GM18511 (cell line): ENCODE results near the gene RIMBP2.

Experiments used
- ATAC-seq: cut with Tn5 transposase; IDR thresholded peaks from one replicate; pipeline ENCODE4 v1.9.1; 2021; ENCODE audit warnings: mild to moderate bottlenecking, moderate library complexity; ENCODE audit not compliant: unreplicated experiment

RIMBP2 gene

DNA sequence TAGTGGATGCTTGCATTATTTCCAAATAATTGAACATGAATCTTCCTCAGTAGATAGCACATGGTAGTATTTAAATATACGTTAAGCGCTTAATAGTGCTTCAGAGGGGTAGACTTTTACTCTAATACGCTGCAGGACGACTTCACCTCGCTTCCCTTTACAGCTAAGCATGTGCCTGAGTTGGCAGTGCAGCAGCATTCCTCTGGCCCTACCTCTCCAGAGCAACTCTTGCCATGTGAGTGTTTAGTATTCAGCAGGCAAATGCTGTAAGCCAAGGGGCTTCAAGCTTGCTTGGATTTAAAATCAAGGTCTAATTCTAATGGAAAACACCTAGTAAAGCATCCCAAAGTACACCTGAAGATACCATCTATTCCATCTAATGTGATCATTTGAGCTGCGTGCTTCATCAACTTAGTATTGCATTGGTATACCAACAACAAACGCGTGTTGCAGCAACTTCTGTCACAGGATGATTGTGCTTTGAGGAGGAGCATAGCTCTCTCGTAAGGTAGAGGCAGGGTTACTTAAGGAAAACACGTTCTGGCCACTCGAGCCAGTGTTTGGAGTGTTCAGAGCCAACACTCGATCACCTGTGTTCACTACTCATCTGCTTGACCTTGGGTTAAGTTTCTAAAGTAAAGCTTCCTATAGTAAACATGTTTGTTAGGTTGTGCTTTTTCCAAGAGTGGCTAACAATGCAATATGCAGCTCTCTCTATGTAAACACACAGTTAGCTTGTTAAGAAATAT lies 317.8 kb downstream of the RIMBP2 start:
- no peak for ATAC-seq

DNA sequence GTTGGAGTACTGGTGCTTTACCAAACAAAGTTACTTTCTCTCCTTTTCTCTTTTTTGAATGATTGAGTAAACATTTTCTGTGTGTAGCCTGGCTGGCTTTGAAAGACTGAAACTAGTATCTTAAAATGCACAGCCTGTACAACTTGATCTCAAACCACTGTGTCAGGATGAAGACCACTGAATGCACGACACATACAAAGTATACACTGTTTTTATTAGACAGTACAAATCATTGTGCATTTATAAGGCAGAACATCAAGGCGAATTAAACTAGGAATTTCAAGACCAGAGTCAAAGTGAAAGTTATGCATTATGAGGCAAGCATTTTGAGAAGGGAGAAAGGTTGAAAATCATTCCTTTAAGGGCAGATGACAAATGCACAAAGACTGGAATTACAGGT lies 319.4 kb downstream of the RIMBP2 start:
- ATAC-seq, result no peak

DNA sequence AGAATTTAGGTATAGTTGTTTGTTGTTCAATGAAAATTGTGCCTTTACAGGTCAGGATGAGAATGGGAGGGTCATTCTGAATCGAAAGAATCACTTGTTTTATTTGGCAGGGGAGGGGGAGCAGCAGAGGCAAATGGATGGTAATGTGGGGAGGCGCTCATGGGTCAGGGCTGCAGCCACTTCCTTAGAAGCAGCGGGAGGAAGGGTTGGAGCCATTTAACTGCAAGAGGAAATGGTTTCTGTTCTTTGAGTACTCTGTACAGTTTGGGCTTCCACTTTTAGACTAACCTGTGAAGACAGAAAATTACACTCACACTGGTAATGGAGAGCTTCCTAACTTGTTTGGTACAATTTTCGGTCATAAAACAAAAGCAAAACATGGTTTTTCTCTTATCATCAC lies 321.2 kb downstream of the RIMBP2 start:
- ATAC-seq, result no peak

DNA sequence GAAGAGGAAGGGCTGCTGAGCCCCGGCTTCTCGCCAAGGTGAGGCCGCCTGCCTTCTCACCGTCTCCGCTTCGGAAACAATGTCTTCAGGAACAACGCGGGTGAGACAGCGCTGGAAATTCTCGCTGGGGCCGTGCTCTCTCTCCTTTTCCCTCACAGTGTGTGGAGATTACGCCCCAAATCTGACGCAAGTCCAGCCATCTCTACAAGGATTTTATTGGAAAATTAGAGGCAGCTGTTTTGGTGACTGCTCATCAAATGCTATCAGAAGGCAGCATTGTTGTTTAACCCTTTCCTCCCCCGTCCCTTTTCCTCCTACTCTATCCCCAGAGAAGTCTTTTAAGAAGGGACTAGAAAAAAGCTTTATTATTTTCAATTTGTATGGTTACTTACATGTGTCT lies 324.9 kb downstream of the RIMBP2 start:
- no peak for ATAC-seq

DNA sequence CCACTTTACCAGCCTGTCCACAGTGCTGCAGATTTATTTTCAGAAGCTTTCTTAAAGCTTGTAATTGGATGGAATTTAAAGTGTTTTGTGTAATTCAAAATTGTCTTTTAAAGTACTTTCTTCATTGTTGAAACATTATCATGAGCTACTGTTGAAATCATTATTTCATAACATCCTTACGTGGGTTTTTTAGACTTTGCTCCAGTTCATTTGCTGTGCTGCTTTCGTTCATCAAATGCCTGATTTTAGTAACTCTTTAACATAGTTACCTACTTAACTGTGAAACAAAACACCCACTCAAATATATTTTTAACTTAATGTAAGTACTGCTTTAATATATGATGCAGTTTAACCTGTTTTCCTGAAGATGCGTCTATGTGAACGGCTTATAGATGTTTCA lies 330.9 kb downstream of the RIMBP2 start:
- ATAC-seq, result no peak

DNA sequence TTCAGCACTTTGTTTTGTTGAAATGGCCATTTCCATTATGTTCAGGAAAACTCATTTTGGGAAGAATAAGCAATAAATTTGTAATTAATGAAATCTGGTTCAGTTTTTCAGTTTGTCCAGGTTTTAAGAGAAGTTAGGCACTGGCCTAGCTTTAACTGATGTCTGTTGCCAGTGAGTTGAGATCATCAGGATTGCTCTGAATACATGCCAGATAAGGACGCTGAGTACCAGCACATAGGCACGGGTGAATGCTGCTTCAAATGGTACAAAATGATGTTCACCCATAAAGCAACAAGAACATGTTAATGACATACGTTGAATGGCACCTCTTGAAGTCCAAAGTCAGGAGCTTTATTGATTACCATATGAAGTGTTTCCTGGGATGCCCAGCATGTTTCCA lies 331.9 kb downstream of the RIMBP2 start:
- ATAC-seq, result no peak

DNA sequence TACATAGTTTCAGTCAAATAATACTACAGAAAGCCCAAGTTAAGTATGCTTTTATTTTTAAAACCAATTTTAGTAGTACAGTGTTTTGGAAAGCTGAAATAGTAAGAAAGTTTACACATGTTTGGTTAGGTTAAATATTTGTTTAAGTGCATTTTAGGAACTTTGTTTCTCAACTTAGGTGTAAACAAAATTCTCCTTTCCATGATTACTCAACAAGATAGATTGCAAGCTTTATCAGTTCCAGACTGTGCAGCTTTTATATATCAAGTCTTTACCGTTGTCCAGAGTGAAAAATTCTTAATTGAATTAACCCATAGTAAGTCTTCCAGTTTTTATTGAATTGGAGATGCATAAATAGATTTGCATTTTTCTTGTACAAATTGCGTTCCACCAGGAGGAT lies 333.3 kb downstream of the RIMBP2 start:
- no peak for ATAC-seq

DNA sequence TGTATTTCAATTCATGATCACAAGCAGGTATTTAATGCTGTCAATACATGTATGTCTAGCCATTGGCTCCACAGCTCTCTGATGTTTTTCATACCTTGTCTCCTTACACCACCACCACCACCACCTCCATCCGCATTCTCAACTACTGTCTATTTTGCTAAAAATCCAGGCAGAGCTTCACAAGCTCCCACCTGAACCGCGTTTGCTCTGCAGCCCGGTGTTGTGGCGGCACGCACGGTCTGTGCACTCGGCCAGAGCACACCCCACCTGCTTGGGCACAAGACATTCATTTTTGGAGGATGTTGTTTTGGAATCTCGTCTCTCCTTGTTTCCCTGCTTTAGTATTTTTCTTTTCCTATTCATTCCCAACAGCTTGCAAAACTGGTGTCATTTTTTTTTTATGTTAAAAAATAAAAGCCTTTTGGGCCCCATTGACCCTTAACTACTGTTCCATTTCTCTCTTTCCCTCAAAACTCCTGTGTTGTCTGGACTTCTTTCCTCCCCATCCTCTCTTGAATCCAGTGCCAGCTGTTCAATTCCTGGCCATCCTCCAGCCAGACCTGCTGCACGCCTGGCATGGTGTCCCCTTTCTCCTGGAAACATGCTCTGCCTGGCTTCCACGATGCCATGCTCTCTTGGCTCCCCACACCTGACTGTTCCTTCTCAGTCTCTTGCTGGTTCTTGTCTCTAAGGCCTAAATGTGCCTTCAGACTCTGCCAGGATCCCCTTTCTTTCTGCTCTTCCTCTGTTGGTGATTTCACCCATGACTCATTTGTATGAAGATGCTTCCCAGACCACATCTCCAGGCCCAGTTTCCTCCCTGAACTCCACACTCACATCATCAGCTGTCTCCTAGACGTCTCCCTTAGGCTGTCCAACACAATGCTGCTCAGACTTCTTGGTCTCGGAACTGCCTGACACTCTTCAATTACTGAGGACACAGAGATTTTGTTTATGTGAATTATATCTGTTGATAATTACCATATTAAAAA lies 340.5 kb downstream of the RIMBP2 start:
- no peak for ATAC-seq

DNA sequence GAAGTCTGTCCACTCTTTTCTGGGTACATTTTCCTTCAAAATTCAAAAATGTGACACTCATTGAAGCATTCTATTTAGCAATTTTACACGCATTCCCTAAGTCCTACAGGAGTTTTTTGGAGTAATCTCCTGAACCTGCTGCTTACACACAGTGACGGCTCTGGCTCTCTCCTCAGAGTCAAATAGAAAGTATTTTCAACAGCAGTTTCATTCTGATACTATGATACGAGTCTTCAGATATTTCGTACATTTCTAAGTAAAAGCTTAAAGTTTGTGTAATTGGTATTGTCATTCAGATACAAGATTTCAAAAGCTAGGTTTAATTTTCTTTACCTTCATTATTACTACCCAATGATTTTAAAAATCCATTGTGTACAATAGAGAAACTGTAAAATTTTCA lies 342.0 kb downstream of the RIMBP2 start:
- ATAC-seq, result no peak

DNA sequence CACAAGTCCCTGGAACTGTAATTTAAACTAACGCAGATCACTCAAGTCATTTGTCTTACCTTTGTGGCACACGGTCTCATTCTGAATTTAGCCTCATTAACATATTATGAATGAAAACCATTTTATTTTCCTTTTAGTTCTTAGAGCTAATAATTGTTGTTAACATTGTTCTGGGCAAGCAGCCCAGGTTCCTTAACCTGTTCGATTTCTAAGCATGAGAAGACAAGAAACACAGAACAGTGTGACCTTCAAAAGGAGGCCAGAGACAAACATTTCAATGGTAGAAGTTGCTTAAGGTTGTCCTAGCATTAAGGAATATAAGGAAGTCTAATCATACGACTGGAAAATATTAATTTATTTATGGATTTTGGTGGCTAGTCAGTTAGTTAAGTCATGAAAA lies 343.2 kb downstream of the RIMBP2 start:
- no peak for ATAC-seq

DNA sequence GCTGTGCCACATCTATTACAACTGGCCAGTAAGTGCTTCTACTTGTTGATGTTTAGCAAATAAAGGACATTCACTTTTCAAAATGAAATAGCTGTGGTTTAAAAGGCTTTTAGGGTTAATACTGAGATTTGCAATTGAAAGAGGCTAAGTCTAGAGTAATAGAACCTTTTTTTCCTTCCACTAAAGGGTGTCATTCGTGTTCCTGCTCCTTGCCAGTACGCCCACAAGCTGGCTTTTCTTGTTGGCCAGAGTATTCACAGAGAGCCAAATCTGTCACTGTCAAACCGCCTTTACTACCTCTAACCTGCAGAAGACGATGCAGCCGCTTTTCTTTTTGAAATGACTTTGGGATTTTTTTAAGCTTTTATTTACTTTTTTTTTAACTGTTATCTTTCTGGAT lies 344.8 kb downstream of the RIMBP2 start:
- no peak for ATAC-seq

DNA sequence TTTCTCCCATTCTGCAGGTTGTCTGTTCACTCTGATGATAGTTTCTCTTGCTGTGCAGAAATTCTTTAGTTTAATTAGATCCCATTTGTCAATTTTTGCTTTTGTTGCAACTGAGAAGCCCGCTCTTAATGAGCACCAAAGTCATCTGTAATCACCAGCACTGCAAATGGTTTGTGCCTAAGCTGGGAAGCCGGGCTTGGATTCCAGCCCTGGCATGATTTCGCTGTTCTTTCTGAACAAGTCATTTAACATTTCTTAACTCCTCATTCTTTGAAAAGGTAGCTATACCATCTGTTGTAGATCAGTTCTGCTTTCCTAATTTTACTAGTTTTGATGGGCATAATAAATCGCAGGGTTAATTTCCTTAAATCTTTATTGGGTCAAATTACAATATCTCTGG lies 346.3 kb downstream of the RIMBP2 start:
- ATAC-seq, result no peak

DNA sequence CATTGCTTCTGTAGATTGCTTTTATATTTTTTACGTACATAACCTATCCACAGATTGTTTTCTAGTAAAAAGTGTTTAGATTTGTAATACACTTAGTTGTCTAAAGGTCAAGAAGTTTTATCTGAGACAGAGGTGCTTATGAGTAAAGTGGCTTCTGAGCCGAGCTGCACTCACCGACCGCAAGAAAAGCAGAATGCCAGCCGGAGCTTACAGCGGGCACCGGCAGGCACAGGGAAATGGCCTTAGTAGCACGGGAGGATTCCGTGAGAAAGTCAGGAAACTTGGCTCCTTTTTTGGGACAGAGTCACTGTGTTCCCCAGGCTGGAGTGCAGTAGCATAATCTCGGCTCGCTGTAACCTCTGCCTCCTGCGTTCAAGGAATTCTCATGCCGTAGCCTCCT lies 348.6 kb downstream of the RIMBP2 start:
- ATAC-seq, result no peak

DNA sequence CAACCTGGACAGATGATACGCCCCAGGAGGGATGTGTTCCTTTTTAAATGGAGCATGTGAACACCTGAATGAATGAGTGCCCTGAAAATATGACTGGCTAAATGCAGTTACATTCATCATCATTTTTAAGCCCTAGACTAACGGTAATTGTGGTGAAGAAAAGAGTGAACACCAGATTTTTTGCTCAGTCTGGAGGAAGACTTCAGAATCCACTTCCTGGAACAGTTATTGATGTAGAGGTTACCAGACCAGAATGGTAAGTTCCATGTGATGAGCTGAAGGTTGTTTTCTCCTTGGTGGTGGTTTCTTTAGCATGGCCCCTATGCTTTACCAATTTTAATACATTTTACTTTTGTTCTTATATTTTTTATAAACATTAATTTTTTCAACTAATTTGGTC lies 349.1 kb downstream of the RIMBP2 start:
- ATAC-seq, result no peak

DNA sequence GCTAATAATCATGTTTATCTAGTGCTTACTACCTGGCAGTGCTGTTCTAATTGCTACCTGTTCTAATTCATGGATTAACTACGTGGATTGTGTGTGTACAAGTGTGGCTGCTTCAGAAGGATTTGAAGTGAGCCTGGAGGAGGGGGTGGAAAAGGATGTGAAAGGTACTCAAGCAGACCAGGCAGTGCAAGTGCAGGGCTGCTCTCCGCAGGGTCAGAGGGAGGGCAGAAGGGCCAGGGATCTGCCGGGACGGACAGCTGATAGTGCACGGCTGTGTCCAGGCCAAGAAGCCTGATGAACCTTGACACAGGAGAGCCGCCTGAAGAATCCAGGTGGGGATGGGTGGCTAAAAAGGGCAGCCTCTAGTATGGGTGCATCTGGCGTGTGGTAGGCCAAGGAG lies 349.9 kb downstream of the RIMBP2 start:
- no peak for ATAC-seq

DNA sequence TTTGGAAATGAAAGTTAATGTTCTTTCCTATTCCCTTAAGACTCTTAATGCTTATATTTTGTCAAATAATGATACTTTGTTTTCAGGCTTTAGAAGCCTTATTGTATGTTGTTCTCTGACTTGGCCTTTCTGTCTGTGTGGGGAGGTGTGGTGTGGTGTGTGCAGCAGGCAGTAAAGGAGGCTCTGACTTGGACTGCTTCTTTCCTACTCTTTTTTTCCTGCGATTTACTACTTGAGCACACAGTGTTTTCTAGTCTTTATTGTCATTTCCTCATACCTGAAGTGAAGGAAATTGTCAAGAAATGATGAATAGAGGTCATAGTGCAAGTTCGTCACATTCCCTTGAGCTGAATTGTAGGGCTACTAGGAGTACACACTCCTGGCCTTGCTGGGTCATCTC lies 351.5 kb downstream of the RIMBP2 start:
- no peak for ATAC-seq

DNA sequence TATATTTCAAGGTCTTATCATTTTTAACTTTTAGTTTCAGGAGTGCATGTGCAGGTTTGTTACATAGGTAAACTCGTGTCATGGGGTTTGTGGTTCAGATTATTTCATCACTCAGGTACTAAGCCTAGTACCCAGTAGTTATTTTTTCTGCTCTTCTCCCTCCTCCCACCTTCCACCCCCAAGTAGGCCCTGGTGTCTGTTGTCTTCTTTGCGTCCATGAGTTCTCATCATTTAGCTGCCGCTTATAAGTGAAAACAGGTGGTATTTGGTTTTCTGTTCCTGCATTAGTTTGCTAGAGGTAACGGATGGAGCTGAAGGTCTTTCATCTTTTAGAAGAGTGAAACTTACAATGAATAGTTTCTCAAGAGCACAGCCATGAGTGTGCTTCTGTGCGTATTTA lies 354.0 kb downstream of the RIMBP2 start:
- ATAC-seq, result no peak

DNA sequence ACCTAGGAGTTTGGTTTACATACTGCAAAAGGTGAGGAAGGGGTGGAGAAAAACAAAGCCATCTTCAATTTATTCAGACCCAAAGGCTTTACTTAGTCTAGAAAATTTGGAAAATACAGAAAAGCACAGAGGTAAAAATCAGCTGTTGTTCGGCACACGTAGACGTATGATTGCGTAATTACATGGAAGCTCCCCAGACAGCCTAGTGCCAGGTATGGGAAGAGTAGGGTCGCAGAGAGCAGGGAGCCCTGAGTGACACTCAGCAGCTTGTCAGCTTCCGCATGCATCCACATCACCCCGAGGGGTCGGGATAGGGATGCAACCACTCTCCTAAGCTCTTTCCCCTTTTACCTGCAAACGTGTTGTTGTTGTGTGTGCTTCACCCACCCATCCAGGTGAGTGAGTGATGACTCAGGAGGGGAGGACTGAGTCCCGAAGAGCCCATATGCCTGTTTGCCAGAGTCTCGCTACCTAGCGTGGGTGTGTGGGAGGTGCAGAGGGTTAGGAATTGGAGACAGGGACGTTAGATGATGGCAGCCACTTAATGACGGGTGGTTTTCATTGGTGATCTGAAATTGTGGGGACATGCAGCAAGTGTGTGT lies 358.3 kb downstream of the RIMBP2 start:
- no peak for ATAC-seq

DNA sequence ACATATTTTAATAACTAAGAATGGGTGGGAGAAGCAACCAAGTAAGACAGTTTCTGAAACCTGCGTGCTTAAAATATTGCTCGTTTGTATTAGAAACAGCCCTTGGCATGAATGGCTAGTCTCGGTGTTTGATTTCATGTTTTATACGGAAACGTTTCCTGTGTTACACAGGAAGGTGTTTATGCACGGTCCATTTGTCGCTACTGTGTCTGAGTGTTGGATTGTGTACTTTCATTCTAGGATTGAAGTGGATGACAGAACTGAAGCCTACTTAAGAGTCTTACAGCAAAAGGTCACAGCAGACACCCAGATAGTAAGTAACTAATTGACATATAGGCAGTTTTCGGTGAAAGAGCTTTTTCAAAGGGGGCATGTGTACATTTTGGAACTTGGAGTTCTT lies 358.9 kb downstream of the RIMBP2 start:
- ATAC-seq, result no peak

DNA sequence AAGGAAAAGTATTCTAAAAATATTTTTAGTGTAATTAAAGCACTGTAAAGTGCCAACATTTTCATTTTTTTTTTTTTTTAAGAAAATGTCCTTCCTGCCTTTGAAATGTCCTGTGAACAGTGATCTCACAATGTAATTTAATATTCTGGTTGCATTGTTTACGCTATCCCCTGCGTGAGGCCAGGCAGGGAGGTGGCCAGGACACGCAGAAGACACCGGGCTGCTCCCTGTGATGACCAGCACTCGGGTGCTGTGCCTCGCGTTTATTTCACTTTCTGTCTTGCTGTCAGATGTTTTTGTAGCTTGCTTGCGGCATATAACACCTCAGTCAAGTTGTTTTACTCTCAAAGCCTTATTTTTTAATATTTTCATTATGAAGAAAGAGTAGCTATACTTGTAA lies 359.9 kb downstream of the RIMBP2 start:
- ATAC-seq, result no peak

DNA sequence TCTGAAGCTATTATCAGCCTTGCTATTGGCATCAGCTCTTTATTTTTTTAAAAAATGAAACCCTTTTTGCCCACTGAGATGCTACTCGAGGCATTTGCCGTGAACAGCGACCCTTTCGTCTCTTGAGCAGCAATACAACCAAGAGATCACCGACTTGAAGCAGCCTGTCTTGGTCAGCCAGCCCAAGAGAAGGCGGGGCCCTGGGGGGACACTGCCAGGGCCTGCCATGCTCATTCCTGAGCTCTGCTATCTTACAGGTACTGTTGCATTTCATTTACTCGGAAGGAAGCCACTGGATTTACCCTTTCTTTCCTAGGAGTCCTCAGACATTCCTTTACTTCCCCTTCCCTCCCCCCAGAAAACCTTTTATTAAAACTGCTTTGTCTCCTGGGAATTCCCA lies 361.7 kb downstream of the RIMBP2 start:
- no peak for ATAC-seq

DNA sequence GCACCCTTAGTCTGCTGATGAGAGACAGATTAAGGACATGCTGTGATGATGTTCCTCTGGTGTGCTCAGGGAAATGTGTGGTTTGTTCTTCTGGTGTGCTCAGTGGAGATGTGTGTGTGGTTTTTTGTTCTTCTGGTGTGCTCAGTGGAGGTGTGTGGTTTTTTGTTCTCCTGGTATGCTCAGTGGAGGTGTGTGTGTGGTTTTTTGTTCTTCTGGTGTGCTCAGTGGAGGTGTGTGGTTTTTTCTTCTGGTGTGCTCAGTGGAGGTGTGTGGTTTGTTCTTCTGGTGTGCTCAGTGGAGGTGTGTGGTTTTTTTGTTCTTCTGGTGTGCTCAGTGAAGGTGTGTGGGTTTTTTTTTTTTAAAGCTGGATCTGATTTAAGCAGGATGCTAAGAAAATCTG lies 363.0 kb downstream of the RIMBP2 start:
- no peak for ATAC-seq
